ENCODE data around the gene TSPAN18. TPM values are rescaled to one million over a fixed set of nuclear protein-coding genes. Genes with fewer than 3 reads are reported as not detected.
A peak's percentile ranks its signal among the peaks of the same experiment; 100 is the strongest.

The TSPAN18 gene
- total RNA-seq, 1 experiment from 2014 or later = 2.8 TPM

DNA sequence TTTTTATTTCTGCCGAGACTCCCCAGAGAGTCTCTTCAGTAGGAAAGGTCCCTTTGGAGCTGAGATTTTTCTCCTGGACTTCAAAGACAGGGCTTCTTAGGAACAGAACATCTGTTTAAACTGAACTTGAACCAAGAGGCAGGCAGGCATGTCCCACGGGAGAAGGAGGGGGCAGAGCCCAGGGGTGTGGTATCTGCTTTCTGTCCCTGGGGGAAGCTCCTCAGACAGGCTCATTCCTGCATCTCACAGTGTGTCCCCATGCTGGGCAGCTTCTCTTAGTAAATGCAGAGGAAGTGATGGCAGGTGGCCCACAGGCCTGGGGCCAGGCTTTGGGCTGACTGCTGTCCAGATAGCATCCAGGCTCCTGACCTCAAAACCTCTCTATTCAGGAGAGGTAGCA is 47.3 kb downstream of the TSPAN18 start:
- Histone ChIP-seq H3K27me3 (replicated peaks; ENCODE audit: insufficient read depth, low read depth, low read length, poor library complexity) (no peaks in the 10 kb centered on the region), H3K9me3 (ENCODE audit: low read depth, low read length, poor library complexity, severe bottlenecking) (no peaks in the 10 kb centered on the region), H3K36me3 (ENCODE audit: insufficient read depth, low read length, poor library complexity, severe bottlenecking) (no peaks in the 10 kb centered on the region), H3K4me3 (ENCODE audit: low read depth, low read length, poor library complexity, severe bottlenecking) (no peak overlapping the region), H3K4me1 (ENCODE audit: insufficient read depth, low read length, poor library complexity, severe bottlenecking) (peaks cover 63% of the 10 kb centered on the region), H3K27ac (ENCODE audit: low read depth, low read length, poor library complexity, severe bottlenecking) (peak overlapping the region; percentile 0)
- CTCF ChIA-PET = interaction anchor here (0.8 to 1.5 kb wide), 3 partner anchors 11 to 49 kb away, joined by 3 to 5 read pairs (median 3); no protein-coding TSS in a partner anchor
- POLR2A ChIA-PET (ENCODE audit: low non-redundant PET) = interaction anchor here (0.6 to 1.0 kb wide), 2 partner anchors 9 to 13 kb away, joined by 3 read pairs; no protein-coding TSS in a partner anchor
- TF ChIP-seq EZH2 (IDR thresholded peaks at IDR 0.05; ENCODE audit: borderline replicate concordance, low read depth, low read length, poor library complexity, severe bottlenecking) (no peak), CTCF (conservative IDR thresholded peaks at IDR 0.05; ENCODE audit: low read depth, low read length) (no peak)
- intact Hi-C loops (cut with micrococcal nuclease; ENCODE audit: unreplicated experiment) = no loop called here
- BruUV-seq (replicated peaks) = no TSS peak
- DNase-seq (ENCODE audit: low spot score) = peak; percentile 88

- TF ChIP-seq CTCF (conservative IDR thresholded peaks at IDR 0.05; ENCODE audit: low read depth, low read length) (no peak), EZH2 (IDR thresholded peaks at IDR 0.05; ENCODE audit: borderline replicate concordance, low read depth, low read length, poor library complexity, severe bottlenecking) (no peak)
- no peaks in the 10 kb centered on the region for H3K9me3 ChIP-seq (ENCODE audit: low read depth, low read length, poor library complexity, severe bottlenecking)
- H3K36me3 ChIP-seq (ENCODE audit: insufficient read depth, low read length, poor library complexity, severe bottlenecking) = no peaks in the 10 kb centered on the region
- ChIA-PET CTCF (interaction anchor here (0.6 to 1.5 kb wide), 2 partner anchors 14 to 605 kb away, joined by 3 to 7 read pairs; no protein-coding TSS in a partner anchor), POLR2A (ENCODE audit: low non-redundant PET) (interaction anchor here (0.5 kb wide), 1 partner anchor 12 kb away, joined by 22 read pairs; no protein-coding TSS in a partner anchor)
- H3K27me3 ChIP-seq (replicated peaks; ENCODE audit: insufficient read depth, low read depth, low read length, poor library complexity) = no peaks in the 10 kb centered on the region
- no peak for DNase-seq (ENCODE audit: low spot score)
- intact Hi-C loops (cut with micrococcal nuclease; ENCODE audit: unreplicated experiment) = loop anchor here (1.0 to 5.0 kb wide), 2 partner anchors 47 to 108 kb away; no protein-coding TSS in a partner anchor
- H3K4me3 ChIP-seq (ENCODE audit: low read depth, low read length, poor library complexity, severe bottlenecking) = no peak overlapping the region
- no TSS peak for BruUV-seq (replicated peaks)
- H3K4me1 ChIP-seq (ENCODE audit: insufficient read depth, low read length, poor library complexity, severe bottlenecking) = peaks cover 63% of the 10 kb centered on the region
- no peak overlapping the region for H3K27ac ChIP-seq (ENCODE audit: low read depth, low read length, poor library complexity, severe bottlenecking)
Measured at GRCh38 chr11:44774731-44775130, 48.0 kb downstream of the TSPAN18 start.

DNA sequence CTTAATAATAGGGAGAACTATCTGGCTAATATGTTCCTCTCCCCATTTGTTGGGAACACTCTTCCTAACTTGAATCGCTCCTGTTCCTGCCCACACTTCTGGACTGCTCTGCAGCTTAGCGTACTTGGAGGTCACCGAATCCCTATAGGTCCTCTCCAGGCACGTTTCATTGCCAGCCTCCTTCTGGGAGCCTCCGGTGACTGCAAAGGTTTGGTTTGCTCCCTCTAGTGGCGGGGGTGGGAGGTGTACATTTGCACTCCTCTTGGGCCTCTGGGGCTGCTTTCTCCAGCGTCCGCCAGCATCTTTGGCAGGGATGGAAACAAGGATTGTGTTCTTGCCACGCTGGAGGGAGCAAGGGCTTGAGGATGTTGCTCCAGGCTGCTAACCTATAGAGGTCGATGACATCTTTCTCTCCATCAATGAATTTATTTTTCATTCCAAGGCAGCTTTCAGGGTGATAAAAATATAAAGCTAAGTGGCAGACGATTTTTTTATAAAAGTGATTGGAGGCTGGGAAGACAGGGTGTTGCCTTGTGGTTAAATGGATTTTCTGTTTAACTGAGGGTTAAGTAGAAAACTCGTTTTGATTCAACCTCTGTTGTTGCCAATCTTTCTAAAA is 48.7 kb downstream of the TSPAN18 start:
- H3K36me3 ChIP-seq (ENCODE audit: insufficient read depth, low read length, poor library complexity, severe bottlenecking) = no peaks in the 10 kb centered on the region
- no peaks in the 10 kb centered on the region for H3K27me3 ChIP-seq (replicated peaks; ENCODE audit: insufficient read depth, low read depth, low read length, poor library complexity)
- DNase-seq (ENCODE audit: low spot score) = peak; percentile 90
- TF ChIP-seq EZH2 (IDR thresholded peaks at IDR 0.05; ENCODE audit: borderline replicate concordance, low read depth, low read length, poor library complexity, severe bottlenecking) (no peak), CTCF (conservative IDR thresholded peaks at IDR 0.05; ENCODE audit: low read depth, low read length) (peak; percentile 100)
- CTCF ChIA-PET = interaction anchor here (0.6 to 0.8 kb wide), 2 partner anchors 10 to 606 kb away, joined by 4 to 7 read pairs; no protein-coding TSS in a partner anchor
- peaks cover 58% of the 10 kb centered on the region for H3K4me1 ChIP-seq (ENCODE audit: insufficient read depth, low read length, poor library complexity, severe bottlenecking)
- intact Hi-C loops (cut with micrococcal nuclease; ENCODE audit: unreplicated experiment) = loop anchor here (1.0 to 5.0 kb wide), 2 partner anchors 48 to 107 kb away; no protein-coding TSS in a partner anchor
- POLR2A ChIA-PET (ENCODE audit: low non-redundant PET) = no interaction called here
- BruUV-seq (replicated peaks) = no TSS peak
- H3K9me3 ChIP-seq (ENCODE audit: low read depth, low read length, poor library complexity, severe bottlenecking) = no peaks in the 10 kb centered on the region
- H3K27ac ChIP-seq (ENCODE audit: low read depth, low read length, poor library complexity, severe bottlenecking) = no peak overlapping the region
- no peak overlapping the region for H3K4me3 ChIP-seq (ENCODE audit: low read depth, low read length, poor library complexity, severe bottlenecking)

Measured in A673 (cell line).